HUES48 (cell line): ENCODE measurements around the gene XPNPEP1.
A peak's percentile ranks its signal among the peaks of the same experiment; 100 is the strongest.

Source experiments
- H3K27ac ChIP-seq: one replicate; pipeline ENCODE4 v1.7.0; 2013; ENCODE audit warnings: low read depth, low read length, inconsistent platforms
- H3K27me3 ChIP-seq: 2 replicates; pipeline ENCODE4 v1.6.1; 2013; ENCODE audit warnings: mild to moderate bottlenecking, low read length; ENCODE audit not compliant: control insufficient read depth, insufficient read depth
- H3K36me3 ChIP-seq: 2 replicates; pipeline ENCODE4 v1.6.1; 2013; ENCODE audit warnings: low read length; ENCODE audit not compliant: control insufficient read depth, insufficient read depth
- H3K4me1 ChIP-seq: 2 replicates; pipeline ENCODE4 v1.6.1; 2013; ENCODE audit warnings: mild to moderate bottlenecking, low read length; ENCODE audit not compliant: control insufficient read depth, insufficient read depth
- H3K4me3 ChIP-seq: 2 replicates; pipeline ENCODE4 v1.5.1; 2013; ENCODE audit warnings: mild to moderate bottlenecking, low read depth, low read length
- H3K9ac ChIP-seq: 2 replicates; pipeline ENCODE4 v1.6.1; 2013; ENCODE audit warnings: mild to moderate bottlenecking, low read depth, low read length, moderate library complexity
- H3K9me3 ChIP-seq: 2 replicates; pipeline ENCODE4 v1.6.1; 2013; ENCODE audit warnings: low read length; ENCODE audit not compliant: control insufficient read depth, insufficient read depth

Gene XPNPEP1

DNA sequence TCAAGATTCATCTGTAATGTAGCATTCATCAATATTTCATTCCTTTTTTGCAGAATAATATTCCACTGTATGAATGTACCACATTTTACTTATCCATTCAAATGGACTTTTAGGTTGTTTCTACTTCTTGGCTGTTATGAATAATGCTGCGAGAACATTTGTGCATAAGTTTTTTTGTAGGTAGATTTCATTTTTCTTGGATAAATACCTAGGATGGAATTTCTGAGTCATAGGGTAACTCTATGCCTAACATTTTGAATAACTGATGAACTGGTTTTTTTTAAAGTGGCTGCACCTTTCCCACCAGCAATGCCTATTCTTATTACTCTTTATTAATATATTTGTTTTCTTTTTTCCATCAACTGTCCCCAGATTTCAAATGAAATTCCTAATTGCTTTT lies 9.1 kb upstream of the XPNPEP1 start:
- H3K4me3 ChIP-seq: no peak overlapping the region
- H3K27me3 ChIP-seq: no peaks in the 10 kb centered on the region
- no peaks in the 10 kb centered on the region for H3K36me3 ChIP-seq
- H3K9ac ChIP-seq: no peak overlapping the region
- peaks cover 39% of the 10 kb centered on the region for H3K4me1 ChIP-seq
- no peaks in the 10 kb centered on the region for H3K9me3 ChIP-seq
- no peak overlapping the region for H3K27ac ChIP-seq

GRCh38 chr10:109931163-109931562 lies 7.9 kb upstream of the XPNPEP1 start:
- H3K9me3 ChIP-seq: no peaks in the 10 kb centered on the region

DNA sequence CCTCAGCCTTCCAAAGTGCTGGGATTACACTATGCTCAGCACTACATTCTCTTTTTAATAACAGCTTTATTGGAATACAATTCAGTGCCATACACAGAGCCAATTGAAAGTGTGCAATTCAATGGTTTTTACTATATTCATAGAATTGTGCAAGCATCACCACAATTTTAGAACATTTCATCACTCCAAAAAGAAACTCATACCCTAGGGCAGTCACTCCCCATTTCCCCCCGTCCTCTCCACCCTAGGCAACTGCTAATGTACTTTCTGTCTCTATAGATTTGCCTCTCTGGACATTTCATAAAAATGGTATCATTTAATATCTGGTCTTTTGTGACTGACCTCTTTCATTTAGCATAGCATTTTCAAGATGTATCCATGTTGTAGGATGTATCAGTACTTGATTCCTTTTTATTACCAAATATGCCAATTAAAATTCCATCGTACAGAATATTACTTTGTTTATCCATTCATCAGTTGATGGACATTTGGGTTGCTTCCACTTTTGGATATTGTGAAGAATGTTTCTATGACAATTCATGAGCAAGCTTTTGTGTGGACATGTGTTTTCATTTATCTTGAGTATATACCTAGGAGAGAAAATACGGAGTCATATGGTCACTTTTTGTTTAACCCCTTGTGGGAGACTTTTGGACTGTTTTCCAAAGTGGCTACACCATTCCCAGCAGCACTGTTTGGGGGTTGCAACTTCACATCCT lies 6.3 kb upstream of the XPNPEP1 start:
- Histone ChIP-seq H3K4me3 (no peak overlapping the region), H3K36me3 (no peaks in the 10 kb centered on the region), H3K9ac (no peak overlapping the region), H3K27me3 (peaks cover 5% of the 10 kb centered on the region; the same call in 1 of the 2 replicates), H3K9me3 (no peaks in the 10 kb centered on the region), H3K27ac (no peak overlapping the region), H3K4me1 (peaks cover 30% of the 10 kb centered on the region)

More at GRCh38 chr10:109931163-109931562, 7.9 kb upstream of the XPNPEP1 start:
- no peaks in the 10 kb centered on the region for H3K36me3 ChIP-seq
- no peaks in the 10 kb centered on the region for H3K27me3 ChIP-seq
- peaks cover 39% of the 10 kb centered on the region for H3K4me1 ChIP-seq
- H3K9ac ChIP-seq: no peak overlapping the region
- no peak overlapping the region for H3K4me3 ChIP-seq
- H3K27ac ChIP-seq: no peak overlapping the region

GRCh38 chr10:109928475-109928891 lies 5.2 kb upstream of the XPNPEP1 start:
- Histone ChIP-seq H3K27ac (no peak overlapping the region), H3K4me3 (no peak overlapping the region), H3K4me1 (peaks cover 29% of the 10 kb centered on the region), H3K9ac (no peak overlapping the region), H3K27me3 (peaks cover 15% of the 10 kb centered on the region), H3K9me3 (no peaks in the 10 kb centered on the region), H3K36me3 (no peaks in the 10 kb centered on the region)

GRCh38 chr10:109926825-109927224 lies 3.5 kb upstream of the XPNPEP1 start:
- H3K9ac ChIP-seq: no peak overlapping the region
- peaks cover 30% of the 10 kb centered on the region for H3K4me1 ChIP-seq
- no peak overlapping the region for H3K27ac ChIP-seq
- H3K27me3 ChIP-seq: peaks cover 22% of the 10 kb centered on the region
- no peaks in the 10 kb centered on the region for H3K9me3 ChIP-seq
- no peak overlapping the region for H3K4me3 ChIP-seq
- no peaks in the 10 kb centered on the region for H3K36me3 ChIP-seq

DNA sequence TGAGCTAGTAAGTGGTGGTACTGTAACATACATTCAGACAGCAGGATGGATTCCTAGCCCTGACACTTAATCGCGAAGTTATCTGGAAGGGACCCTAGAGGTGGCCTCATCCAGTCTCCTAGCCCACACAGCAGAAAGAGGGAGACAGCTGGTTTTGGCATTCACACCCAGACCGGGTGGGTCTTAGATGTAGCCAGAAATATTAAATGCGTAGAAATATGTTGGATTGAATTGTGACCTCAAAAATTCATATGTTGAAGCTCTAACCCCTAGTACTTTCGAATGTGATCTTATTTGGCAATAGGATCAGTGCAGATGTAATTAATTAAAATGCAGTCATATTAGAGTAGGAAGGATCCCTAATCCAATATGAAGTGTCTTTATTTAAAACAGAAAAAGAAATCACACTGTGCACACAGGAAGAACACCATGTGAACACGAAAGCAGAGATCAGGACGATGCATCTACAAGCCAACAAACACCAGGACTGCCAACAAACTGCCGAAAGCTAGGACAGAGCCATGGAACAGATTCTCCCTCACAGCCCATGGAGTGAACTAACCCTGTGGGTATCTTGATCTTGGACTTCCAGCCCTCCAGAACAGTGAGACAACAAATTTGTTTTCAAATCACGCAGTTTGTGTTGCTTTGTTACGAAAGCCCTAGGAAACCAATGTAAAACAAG lies 2.9 kb upstream of the XPNPEP1 start:
- H3K4me1 ChIP-seq: peaks cover 29% of the 10 kb centered on the region
- no peaks in the 10 kb centered on the region for H3K36me3 ChIP-seq
- no peak overlapping the region for H3K9ac ChIP-seq
- no peak overlapping the region for H3K27ac ChIP-seq
- no peak overlapping the region for H3K4me3 ChIP-seq
- peaks cover 22% of the 10 kb centered on the region for H3K27me3 ChIP-seq
- H3K9me3 ChIP-seq: no peaks in the 10 kb centered on the region

DNA sequence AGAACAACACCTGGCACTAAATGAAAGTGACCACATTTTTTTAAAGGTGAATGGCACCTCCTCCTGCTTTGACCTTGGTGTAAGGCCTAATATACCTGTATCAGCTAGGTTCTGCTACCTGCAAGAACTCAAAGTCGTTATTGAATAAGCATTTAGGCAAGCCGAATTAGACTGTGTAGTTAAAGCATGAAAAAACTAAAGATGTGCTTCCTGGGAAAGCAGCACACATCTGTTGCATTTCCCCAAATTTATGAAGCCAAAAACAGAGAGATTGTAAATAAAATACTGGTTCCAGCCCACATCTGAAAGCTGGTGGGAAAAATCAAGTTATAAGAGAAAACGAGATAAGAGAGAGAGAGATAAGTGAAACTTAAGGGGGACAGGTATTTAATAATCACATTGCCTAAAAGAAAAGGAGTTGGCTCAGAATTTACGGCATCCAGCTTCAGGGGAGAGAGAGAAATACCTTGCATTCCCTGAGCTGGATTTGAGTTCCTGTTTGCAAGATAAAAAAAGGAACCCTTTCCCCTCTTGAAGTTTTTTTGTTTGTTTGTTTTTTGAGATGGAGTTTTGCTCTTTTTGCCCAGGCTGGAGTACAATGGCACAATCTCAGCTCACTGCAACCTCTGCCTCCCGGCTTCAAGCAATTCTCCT lies 1.8 kb upstream of the XPNPEP1 start:
- H3K27ac ChIP-seq: no peak overlapping the region
- H3K27me3 ChIP-seq: peaks cover 22% of the 10 kb centered on the region
- no peak overlapping the region for H3K9ac ChIP-seq
- no peaks in the 10 kb centered on the region for H3K36me3 ChIP-seq
- H3K9me3 ChIP-seq: no peaks in the 10 kb centered on the region
- peaks cover 24% of the 10 kb centered on the region for H3K4me1 ChIP-seq
- no peak overlapping the region for H3K4me3 ChIP-seq

- Histone ChIP-seq H3K9ac (no peak overlapping the region), H3K4me1 (peaks cover 24% of the 10 kb centered on the region)
Observed at GRCh38 chr10:109924087-109924486, 776 bp upstream of the XPNPEP1 start.

DNA sequence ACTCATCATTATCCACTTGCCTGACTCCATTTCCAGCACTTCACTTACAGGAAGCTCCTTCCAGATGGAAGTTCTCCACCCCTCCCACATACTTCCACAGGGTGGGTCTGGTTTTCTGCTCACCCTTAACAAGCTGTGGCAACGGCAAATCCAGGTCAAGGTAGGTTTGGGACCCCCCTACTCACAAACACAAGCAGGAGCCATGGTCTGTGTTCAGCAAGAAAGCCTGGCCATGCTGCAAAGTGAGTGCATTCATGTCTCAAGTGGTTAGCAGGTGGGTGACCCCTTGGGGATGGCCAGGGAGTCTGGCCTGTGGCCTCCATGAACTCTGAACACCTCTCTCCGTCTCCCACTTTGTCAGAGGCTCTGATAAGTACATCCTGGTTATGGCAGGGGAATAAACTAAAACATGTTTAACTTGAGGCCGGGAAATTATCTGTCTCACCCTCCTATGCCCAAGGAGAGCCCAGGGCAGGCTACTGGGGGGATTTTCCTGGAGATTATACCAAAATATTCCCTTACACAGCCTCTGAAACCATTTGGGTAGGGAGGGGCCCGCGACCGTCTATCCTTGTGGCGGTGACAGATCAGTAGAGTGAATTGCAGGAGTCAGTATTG lies 844 bp downstream of the XPNPEP1 start:
- peaks cover 22% of the 10 kb centered on the region for H3K27me3 ChIP-seq
- H3K27ac ChIP-seq: peak overlapping the region; percentile 5
- H3K4me3 ChIP-seq: peak overlapping the region; percentile 80

More at GRCh38 chr10:109924087-109924486, 776 bp upstream of the XPNPEP1 start:
- Histone ChIP-seq H3K27ac (no peak overlapping the region), H3K36me3 (no peaks in the 10 kb centered on the region), H3K27me3 (peaks cover 22% of the 10 kb centered on the region), H3K4me3 (no peak overlapping the region), H3K9me3 (no peaks in the 10 kb centered on the region)

DNA sequence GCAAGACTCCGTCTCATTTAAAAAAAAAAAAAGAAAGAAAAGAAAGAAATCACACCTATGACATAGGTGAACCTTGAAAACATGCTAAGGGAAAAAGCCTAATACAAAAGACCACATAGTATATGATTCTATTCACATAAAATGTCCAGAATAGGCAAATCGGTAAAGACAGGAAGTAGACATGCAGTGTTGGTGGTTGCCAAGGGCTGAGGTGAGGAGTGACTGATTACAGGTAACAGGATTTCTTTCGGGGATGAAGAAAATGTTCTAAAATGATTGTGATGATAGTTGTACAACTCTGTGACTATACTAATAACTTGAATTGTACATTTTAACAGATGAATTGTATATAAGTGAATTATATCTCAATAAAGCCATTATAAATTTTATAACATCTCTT lies 3.3 kb downstream of the XPNPEP1 start:
- no peak overlapping the region for H3K4me3 ChIP-seq

More for the DNA sequence above, 844 bp downstream of the XPNPEP1 start:
- H3K36me3 ChIP-seq: no peaks in the 10 kb centered on the region
- H3K4me1 ChIP-seq: peaks cover 24% of the 10 kb centered on the region
- peak overlapping the region; percentile 83 for H3K9ac ChIP-seq
- H3K9me3 ChIP-seq: no peaks in the 10 kb centered on the region

More for the DNA sequence above, 3.3 kb downstream of the XPNPEP1 start:
- Histone ChIP-seq H3K27me3 (peaks cover 20% of the 10 kb centered on the region), H3K9me3 (no peaks in the 10 kb centered on the region), H3K4me1 (peaks cover 29% of the 10 kb centered on the region), H3K27ac (no peak overlapping the region), H3K9ac (no peak overlapping the region), H3K36me3 (no peaks in the 10 kb centered on the region)
